Fibroblast of mammary gland (primary cell): Measurements from ENCODE around the gene INO80C.

Source experiments
- DNase-seq: peaks from one replicate; pipeline ENCODE4 v3.0.0-alpha.2; 2010; ENCODE audit warnings: low read depth
- H3K4me3 ChIP-seq: 2 replicates; pipeline ENCODE4 v1.5.1; 2011; ENCODE audit warnings: low read depth, mild to moderate bottlenecking, low read length, moderate library complexity; ENCODE audit not compliant: control insufficient read depth
- CTCF ChIP-seq: conservative IDR thresholded peaks from 2 replicates; pipeline ENCODE4 v1.5.1; 2011; ENCODE audit warnings: low read depth, low read length, inconsistent platforms; ENCODE audit not compliant: control insufficient read depth, insufficient read depth

INO80C gene

GRCh38 chr18:35443847-35444246 lies 53.9 kb downstream of the INO80C start:
- TF ChIP-seq CTCF: no peak
- DNase-seq: no peak
- no peak overlapping the region for H3K4me3 ChIP-seq

- DNase-seq: no peak
- TF ChIP-seq CTCF: no peak
Measured at GRCh38 chr18:35443434-35443833, 54.3 kb downstream of the INO80C start.

GRCh38 chr18:35442701-35443100 lies 55.1 kb downstream of the INO80C start:
- TF ChIP-seq CTCF: no peak
- DNase-seq: no peak

More at GRCh38 chr18:35443434-35443833, 54.3 kb downstream of the INO80C start:
- H3K4me3 ChIP-seq: no peak overlapping the region

GRCh38 chr18:35441857-35442595 lies 55.7 kb downstream of the INO80C start:
- no peak overlapping the region for H3K4me3 ChIP-seq
- TF ChIP-seq CTCF: no peak
- DNase-seq: no peak

More at GRCh38 chr18:35442701-35443100, 55.1 kb downstream of the INO80C start:
- H3K4me3 ChIP-seq: no peak overlapping the region

DNA sequence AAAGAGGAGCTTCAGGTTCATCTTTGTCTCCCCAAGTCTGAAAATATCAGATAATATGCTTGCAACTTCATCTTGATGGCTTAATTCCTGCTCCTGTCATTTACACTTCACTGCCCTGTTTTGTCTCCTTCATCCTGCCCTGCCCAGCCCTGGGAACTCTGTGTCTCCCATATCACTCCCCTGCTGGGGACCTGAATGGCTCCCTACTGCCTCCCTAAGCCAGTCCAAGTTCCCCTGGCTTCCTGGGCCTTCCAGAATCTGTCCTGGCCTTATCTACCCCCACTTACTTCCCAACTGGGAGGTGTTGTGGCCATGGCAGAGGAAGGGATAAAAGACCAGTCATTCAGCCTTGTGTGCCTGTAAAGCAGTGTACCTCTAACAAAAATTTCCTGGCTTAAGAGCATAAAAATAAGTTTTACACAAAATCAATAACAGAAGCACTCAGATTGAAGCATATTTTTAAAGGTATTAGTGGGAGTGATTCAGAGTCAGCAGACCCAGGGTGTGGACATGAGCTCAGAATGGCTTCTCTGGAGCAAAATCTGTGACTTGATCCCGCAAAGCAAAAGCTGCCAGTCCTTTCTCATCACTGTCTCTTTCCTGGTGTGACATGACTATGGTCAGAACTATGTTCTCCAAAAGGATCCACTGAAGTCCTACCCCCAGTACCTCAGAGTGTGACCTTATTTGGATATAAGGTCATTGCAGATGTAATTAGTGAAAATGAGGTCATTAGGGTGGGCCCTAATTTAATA lies 59.1 kb downstream of the INO80C start:
- TF ChIP-seq CTCF: no peak
- no peak overlapping the region for H3K4me3 ChIP-seq
- peak; percentile 16 for DNase-seq

GRCh38 chr18:35437836-35438235 lies 59.9 kb downstream of the INO80C start:
- TF ChIP-seq CTCF: no peak
- H3K4me3 ChIP-seq: no peak overlapping the region
- DNase-seq: no peak
